ENCODE measurements around the gene ELAVL1.

DNA sequence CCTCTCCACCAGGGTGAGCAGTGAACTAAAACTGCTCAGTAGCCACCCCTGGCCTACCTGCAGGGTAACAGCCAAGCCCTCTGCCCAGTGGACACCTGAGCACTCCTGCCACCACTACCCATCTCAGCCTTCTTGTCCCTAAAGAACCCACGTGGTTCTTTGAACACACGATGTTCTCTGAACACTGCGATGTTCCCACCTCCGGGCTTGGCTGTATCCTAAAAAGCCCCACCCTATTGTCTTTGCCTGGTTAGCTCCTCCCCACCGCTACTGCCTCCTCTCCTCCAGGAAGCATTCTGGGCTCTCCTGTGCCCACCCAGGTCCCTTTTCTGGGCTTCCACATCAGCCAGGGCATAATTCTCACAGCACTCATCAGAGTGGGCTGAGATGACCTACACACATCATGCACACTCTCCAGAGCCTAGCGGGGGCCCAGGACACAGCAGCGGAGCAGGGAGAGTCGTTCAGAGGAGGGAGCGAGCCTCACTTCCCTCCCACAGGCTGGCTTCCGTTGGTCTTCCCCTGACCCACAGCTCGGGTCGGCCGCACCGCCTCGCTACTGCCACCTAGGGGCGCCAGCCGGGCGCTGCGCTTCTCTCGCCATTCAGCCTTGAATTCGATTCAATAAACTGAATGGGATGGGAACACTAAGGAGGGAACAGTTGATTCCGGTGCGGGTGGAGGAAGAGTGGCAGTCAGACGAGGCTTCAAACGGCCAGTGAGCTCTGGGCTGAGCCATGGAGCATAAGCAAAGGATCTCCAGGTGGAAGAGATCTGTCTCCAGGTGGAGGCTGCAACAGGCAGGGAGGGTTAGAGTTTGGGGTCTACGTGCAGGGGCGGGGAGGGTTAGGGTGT, 3.2 kb downstream of the ELAVL1 start:
- no peak for TF ChIP-seq POLR2A (IDR thresholded peaks at IDR 0.05)
- TF ChIP-seq, protein P1, sequence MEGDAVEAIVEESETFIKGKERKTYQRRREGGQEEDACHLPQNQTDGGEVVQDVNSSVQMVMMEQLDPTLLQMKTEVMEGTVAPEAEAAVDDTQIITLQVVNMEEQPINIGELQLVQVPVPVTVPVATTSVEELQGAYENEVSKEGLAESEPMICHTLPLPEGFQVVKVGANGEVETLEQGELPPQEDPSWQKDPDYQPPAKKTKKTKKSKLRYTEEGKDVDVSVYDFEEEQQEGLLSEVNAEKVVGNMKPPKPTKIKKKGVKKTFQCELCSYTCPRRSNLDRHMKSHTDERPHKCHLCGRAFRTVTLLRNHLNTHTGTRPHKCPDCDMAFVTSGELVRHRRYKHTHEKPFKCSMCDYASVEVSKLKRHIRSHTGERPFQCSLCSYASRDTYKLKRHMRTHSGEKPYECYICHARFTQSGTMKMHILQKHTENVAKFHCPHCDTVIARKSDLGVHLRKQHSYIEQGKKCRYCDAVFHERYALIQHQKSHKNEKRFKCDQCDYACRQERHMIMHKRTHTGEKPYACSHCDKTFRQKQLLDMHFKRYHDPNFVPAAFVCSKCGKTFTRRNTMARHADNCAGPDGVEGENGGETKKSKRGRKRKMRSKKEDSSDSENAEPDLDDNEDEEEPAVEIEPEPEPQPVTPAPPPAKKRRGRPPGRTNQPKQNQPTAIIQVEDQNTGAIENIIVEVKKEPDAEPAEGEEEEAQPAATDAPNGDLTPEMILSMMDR (IDR thresholded peaks at IDR 0.05), result peak; percentile 94 to 99 (median 98)

All from right lobe of liver (tissue), 4 donors.